ENCODE data around the gene SFXN5. TPM values are rescaled to one million over a fixed set of nuclear protein-coding genes. Genes with fewer than 3 reads are reported as not detected.

The SFXN5 gene
- polyA plus RNA-seq, 1 donor (not counting 4 experiments of a cell fraction or from before 2014, with no cell fraction given): 6.3 TPM

- dilution Hi-C loops (cut with MboI; ENCODE audit: extremely low pct_ligation_motif_present, low sequenced_read_pairs): no loop called here
- FAIRE-seq: no peak
- peaks cover 3% of the 10 kb centered on the region for H4K20me1 ChIP-seq (ENCODE audit: control insufficient read depth, extremely low read depth, insufficient read depth, low read length)
- H3K79me2 ChIP-seq (ENCODE audit: control insufficient read depth, insufficient read depth, low read length): no peaks in the 10 kb centered on the region
- H3K9me1 ChIP-seq (ENCODE audit: control insufficient read depth, extremely low read depth, insufficient read depth, low read length): no peaks in the 10 kb centered on the region
- H3K4me1 ChIP-seq (ENCODE audit: control insufficient read depth, extremely low read depth, insufficient read depth, low read length): no peaks in the 10 kb centered on the region
- H3K9ac ChIP-seq (ENCODE audit: control insufficient read depth, extremely low read depth, insufficient read depth, low read length): no peak overlapping the region
- H3K4me2 ChIP-seq (ENCODE audit: control insufficient read depth, extremely low read depth, insufficient read depth, low read depth, low read length): no peak overlapping the region
- no peak overlapping the region for H3K4me3 ChIP-seq (ENCODE audit: control insufficient read depth in 2 of 3, extremely low read depth in 1 of 3, insufficient read depth in 2 of 3, low read depth in 1 of 3, low read length in 3 of 3)
- H3K27me3 ChIP-seq (ENCODE audit: control insufficient read depth, extremely low read depth, insufficient read depth, low read length): no peaks in the 10 kb centered on the region
- no peaks in the 10 kb centered on the region for H3K9me3 ChIP-seq (ENCODE audit: control insufficient read depth, low read depth, low read length)
- no peak overlapping the region for H2AFZ ChIP-seq (ENCODE audit: control insufficient read depth, low read length)
- no peak for TF ChIP-seq EZH2 (IDR thresholded peaks at IDR 0.05; ENCODE audit: low read length)
- no peak for TF ChIP-seq CTCF (optimal IDR thresholded peaks at IDR 0.05 in 1 of 3, IDR thresholded peaks at IDR 0.05 in 1 of 3, conservative IDR thresholded peaks at IDR 0.05 in 1 of 3; ENCODE audit: extremely low read depth in 1 of 3, insufficient read depth in 2 of 3, low read length in 3 of 3)
- no peak overlapping the region for H3K27ac ChIP-seq (ENCODE audit: control insufficient read depth, insufficient read depth, low read length)
- no peak for DNase-seq (ENCODE audit: low read depth, low spot score)
- H3K36me3 ChIP-seq (ENCODE audit: control insufficient read depth in 2 of 2, extremely low read depth in 1 of 2, insufficient read depth in 2 of 2, low read length in 2 of 2): no peaks in the 10 kb centered on the region
Observed at GRCh38 chr2:72954376-72955227, 116.9 kb downstream of the SFXN5 start.

DNA sequence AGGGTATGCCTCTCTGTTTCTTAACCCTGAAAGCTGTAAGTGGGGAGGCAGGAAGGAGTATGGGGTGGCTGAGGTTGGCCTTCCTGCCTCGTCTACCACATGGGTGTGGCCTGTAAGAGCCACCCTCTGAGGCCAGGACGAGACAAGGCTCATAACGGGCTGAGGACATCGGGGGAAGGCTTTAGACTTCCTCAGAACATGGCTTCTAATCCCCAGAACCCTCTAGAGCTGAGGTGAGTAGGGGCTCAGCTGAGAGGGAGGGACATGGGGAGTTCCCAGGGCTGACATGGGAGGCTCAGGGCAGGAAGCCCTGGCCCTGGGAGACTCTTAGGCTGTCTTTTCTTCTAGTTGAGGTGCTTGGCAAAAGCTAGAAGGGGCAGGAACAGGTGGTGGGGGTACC lies 117.5 kb downstream of the SFXN5 start:
- TF ChIP-seq EZH2 (IDR thresholded peaks at IDR 0.05; ENCODE audit: low read length) (no peak), CTCF (optimal IDR thresholded peaks at IDR 0.05 in 1 of 3, IDR thresholded peaks at IDR 0.05 in 1 of 3, conservative IDR thresholded peaks at IDR 0.05 in 1 of 3; ENCODE audit: extremely low read depth in 1 of 3, insufficient read depth in 2 of 3, low read length in 3 of 3) (no peak)
- Histone ChIP-seq H3K79me2 (ENCODE audit: control insufficient read depth, insufficient read depth, low read length) (no peaks in the 10 kb centered on the region), H3K4me3 (ENCODE audit: control insufficient read depth in 2 of 3, extremely low read depth in 1 of 3, insufficient read depth in 2 of 3, low read depth in 1 of 3, low read length in 3 of 3) (no peak overlapping the region), H3K4me1 (ENCODE audit: control insufficient read depth, extremely low read depth, insufficient read depth, low read length) (no peaks in the 10 kb centered on the region), H3K9me3 (ENCODE audit: control insufficient read depth, low read depth, low read length) (no peaks in the 10 kb centered on the region), H3K9ac (ENCODE audit: control insufficient read depth, extremely low read depth, insufficient read depth, low read length) (no peak overlapping the region), H3K4me2 (ENCODE audit: control insufficient read depth, extremely low read depth, insufficient read depth, low read depth, low read length) (no peak overlapping the region), H3K9me1 (ENCODE audit: control insufficient read depth, extremely low read depth, insufficient read depth, low read length) (no peaks in the 10 kb centered on the region), H4K20me1 (ENCODE audit: control insufficient read depth, extremely low read depth, insufficient read depth, low read length) (peaks cover 3% of the 10 kb centered on the region), H2AFZ (ENCODE audit: control insufficient read depth, low read length) (no peak overlapping the region), H3K27ac (ENCODE audit: control insufficient read depth, insufficient read depth, low read length) (no peak overlapping the region), H3K36me3 (ENCODE audit: control insufficient read depth in 2 of 2, extremely low read depth in 1 of 2, insufficient read depth in 2 of 2, low read length in 2 of 2) (no peaks in the 10 kb centered on the region), H3K27me3 (ENCODE audit: control insufficient read depth, extremely low read depth, insufficient read depth, low read length) (no peaks in the 10 kb centered on the region)
- DNase-seq (ENCODE audit: low read depth, low spot score) (no peak), FAIRE-seq (no peak)
- dilution Hi-C loops (cut with MboI; ENCODE audit: extremely low pct_ligation_motif_present, low sequenced_read_pairs): no loop called here
